T-cell (primary cell): ENCODE data around the gene RBFOX1. TPM values are rescaled to one million over a fixed set of nuclear protein-coding genes. Genes with fewer than 3 reads are reported as not detected.

Experiments used
- ATAC-seq, 4 experiments: fragments of 200-7000 bp in 3 of 4; fragments of 150-1000 bp in 1 of 4; cut with Tn5 transposase; replicated peaks in 1 of 4; 1 replicate in 3 of 4; 2 replicates in 1 of 4; pipeline ENCODE4 v1.10.0; 2021; ENCODE audit warnings: moderate library complexity in 3 of 4, mild to moderate bottlenecking in 2 of 4, moderate number of reproducible peaks in 1 of 4
- CTCF ChIA-PET, 2 donors: fragments of 300-600 bp; sonication (Branson Sonifier 250); formaldehyde crosslinking; loops; one replicate each; lab custom pipeline; 2022; ENCODE audit warnings: antibody characterized with exemption in 2 of 2; lab: Charles Lee
- POLR2A ChIA-PET, 2 donors: fragments of 300-600 bp; sonication (Branson Sonifier 250); formaldehyde crosslinking; loops; one replicate each; lab custom pipeline; 2022; ENCODE audit warnings: antibody characterized with exemption in 2 of 2; lab: Charles Lee
- DNase-seq, 35 experiments: peaks; one replicate each; pipeline versions ENCODE4 v3.0.0 to v3.0.0-alpha.2; 2013 to 2023
- H3K27ac ChIP-seq: one replicate; pipeline ENCODE4 v1.5.1; 2013; ENCODE audit warnings: low read length
- H3K27me3 ChIP-seq, 2 experiments: replicated peaks in 1 of 2; 1 replicate in 1 of 2; 2 replicates in 1 of 2; pipeline versions ENCODE4 v1.6.1 to v1.7.0; 2013; ENCODE audit warnings: low read length in 1 of 2, mixed read lengths in 1 of 2; ENCODE audit not compliant: control insufficient read depth in 2 of 2, insufficient read depth in 2 of 2; ENCODE audit errors: extremely low read depth in 1 of 2
- H3K36me3 ChIP-seq, 2 donors: 1 replicate in 1 of 2; 2 replicates in 1 of 2; pipeline versions ENCODE4 v1.6.1 to v1.7.0; 2013; ENCODE audit warnings: low read length in 1 of 2; ENCODE audit not compliant: control insufficient read depth in 2 of 2, insufficient read depth in 1 of 2; ENCODE audit errors: extremely low read depth in 1 of 2
- H3K4me1 ChIP-seq, 2 experiments: 1 replicate in 1 of 2; 2 replicates in 1 of 2; pipeline versions ENCODE4 v1.6.1 to v1.7.0; 2013; ENCODE audit warnings: low read length in 2 of 2, mixed read lengths in 1 of 2; ENCODE audit not compliant: insufficient read depth in 2 of 2, control insufficient read depth in 1 of 2; ENCODE audit errors: extremely low read depth in 1 of 2
- H3K4me3 ChIP-seq, 2 donors: 1 replicate in 1 of 2; 2 replicates in 1 of 2; pipeline versions ENCODE4 v1.5.1 to v1.7.0; 2013; ENCODE audit warnings: mild to moderate bottlenecking in 2 of 2, low read length in 1 of 2, moderate library complexity in 1 of 2; ENCODE audit not compliant: control insufficient read depth in 1 of 2; ENCODE audit errors: extremely low read depth in 1 of 2
- H3K9me3 ChIP-seq: 2 replicates; pipeline ENCODE4 v1.7.0; 2013
- H3K27ac Mint-ChIP-seq, 2 donors: one replicate each; pipeline ENCODE4 v1.8.0; 2020 to 2021; ENCODE audit warnings: mild to moderate bottlenecking in 2 of 2, mixed read lengths in 2 of 2
- H3K27me3 Mint-ChIP-seq, 2 donors: one replicate each; pipeline ENCODE4 v1.8.0; 2021 to 2022; ENCODE audit warnings: mixed read lengths in 2 of 2
- H3K36me3 Mint-ChIP-seq: one replicate; pipeline ENCODE4 v1.8.0; 2021; ENCODE audit warnings: mixed read lengths
- H3K4me1 Mint-ChIP-seq, 3 donors: one replicate each; pipeline ENCODE4 v1.8.0; 2020 to 2022; ENCODE audit warnings: mixed read lengths in 3 of 3, mild to moderate bottlenecking in 1 of 3
- H3K4me3 Mint-ChIP-seq, 3 donors: one replicate each; pipeline ENCODE4 v1.8.0; 2020 to 2022; ENCODE audit warnings: mild to moderate bottlenecking in 3 of 3, mixed read lengths in 3 of 3, moderate library complexity in 3 of 3
- H3K9me3 Mint-ChIP-seq, 3 donors: one replicate each; pipeline ENCODE4 v1.8.0; 2020 to 2022; ENCODE audit warnings: mixed read lengths in 3 of 3
- WGBS: methylation state at CpG from one replicate; pipeline ENCODE4 v1.1.5; 2013; ENCODE audit warnings: missing lambda C conversion rate; ENCODE audit not compliant: insufficient coverage; 5-methylcytosine and 5-hydroxymethylcytosine counted together
- total RNA-seq, 35 experiments: library from RNA in 6 of 35; stranded (reverse) in 6 of 35; fragments of 120-200 nt in 1 of 35; gene quantifications; one replicate each; pipeline versions ENCODE4 v1.2.1 to v1.2.4 and lab custom pipeline; 2013 to 2026

Gene RBFOX1
- total RNA-seq, 5 donors from 2014 or later (not counting 1 experiment from before 2014, with no cell fraction given): not detected

GRCh38 chr16:7653746-7654461 is 321.3 kb downstream of the RBFOX1 start:
- no peak overlapping the region for H3K27ac ChIP-seq
- DNase-seq: no peak
- Mint-ChIP-seq H3K36me3 (no peaks in the 10 kb centered on the region), H3K9me3 (peaks cover 11 to 21% (median 16%) of the 10 kb centered on the region in 3 donors), H3K4me1 (no peaks in the 10 kb centered on the region), H3K27ac (no peak overlapping the region), H3K4me3 (no peak overlapping the region), H3K27me3 (no peaks in the 10 kb centered on the region)
- CTCF ChIA-PET: no interaction called here
- 84% methylated on average over 23 of the region's 32 CpGs for WGBS
- no peaks in the 10 kb centered on the region for H3K9me3 ChIP-seq
- no peaks in the 10 kb centered on the region for H3K36me3 ChIP-seq
- H3K4me3 ChIP-seq: no peak overlapping the region
- no peaks in the 10 kb centered on the region for H3K27me3 ChIP-seq
- no peaks in the 10 kb centered on the region for H3K4me1 ChIP-seq
- no peak for ATAC-seq
- POLR2A ChIA-PET: no interaction called here

GRCh38 chr16:7675628-7676027 is 343.0 kb downstream of the RBFOX1 start:
- peaks cover 6 to 13% (median 8%) of the 10 kb centered on the region in 3 donors for H3K9me3 Mint-ChIP-seq
- H3K4me3 Mint-ChIP-seq: no peak overlapping the region
- H3K27me3 Mint-ChIP-seq: no peaks in the 10 kb centered on the region
- H3K4me1 ChIP-seq: no peaks in the 10 kb centered on the region
- 83% methylated on average over 1 of the region's 4 CpGs for WGBS
- ATAC-seq (no peak), DNase-seq (no peak)
- H3K27ac Mint-ChIP-seq: no peak overlapping the region
- H3K4me3 ChIP-seq: no peak overlapping the region
- H3K36me3 Mint-ChIP-seq: no peaks in the 10 kb centered on the region
- no peaks in the 10 kb centered on the region for H3K27me3 ChIP-seq
- POLR2A ChIA-PET: no interaction called here
- no peak overlapping the region for H3K27ac ChIP-seq
- CTCF ChIA-PET: no interaction called here
- H3K4me1 Mint-ChIP-seq: no peaks in the 10 kb centered on the region
- H3K36me3 ChIP-seq: no peaks in the 10 kb centered on the region
- H3K9me3 ChIP-seq: no peaks in the 10 kb centered on the region

GRCh38 chr16:7680296-7680695 is 347.7 kb downstream of the RBFOX1 start:
- Mint-ChIP-seq H3K4me1 (no peaks in the 10 kb centered on the region), H3K36me3 (no peaks in the 10 kb centered on the region), H3K9me3 (peaks cover 10 to 20% (median 13%) of the 10 kb centered on the region in 3 donors), H3K4me3 (no peak overlapping the region), H3K27me3 (no peaks in the 10 kb centered on the region), H3K27ac (no peak overlapping the region)
- WGBS: 85% methylated on average over 3 of the region's 4 CpGs
- DNase-seq (no peak), ATAC-seq (no peak)
- POLR2A ChIA-PET: no interaction called here
- CTCF ChIA-PET: no interaction called here
- no peaks in the 10 kb centered on the region for H3K4me1 ChIP-seq
- no peaks in the 10 kb centered on the region for H3K27me3 ChIP-seq
- no peak overlapping the region for H3K27ac ChIP-seq
- H3K9me3 ChIP-seq: no peaks in the 10 kb centered on the region
- H3K4me3 ChIP-seq: no peak overlapping the region
- no peaks in the 10 kb centered on the region for H3K36me3 ChIP-seq

- WGBS: 63% methylated on average over 1 of the region's 5 CpGs
- no peaks in the 10 kb centered on the region for H3K36me3 Mint-ChIP-seq
These were observed 356.2 kb downstream of the RBFOX1 start for GRCh38 chr16:7688811-7689210.

GRCh38 chr16:7689234-7689633 is 356.6 kb downstream of the RBFOX1 start:
- no peaks in the 10 kb centered on the region for H3K36me3 Mint-ChIP-seq
- ATAC-seq (no peak), DNase-seq (no peak)
- Histone ChIP-seq H3K9me3 (no peaks in the 10 kb centered on the region), H3K27ac (no peak overlapping the region), H3K36me3 (no peaks in the 10 kb centered on the region), H3K27me3 (no peaks in the 10 kb centered on the region), H3K4me1 (no peaks in the 10 kb centered on the region), H3K4me3 (no peak overlapping the region)
- H3K27me3 Mint-ChIP-seq: no peaks in the 10 kb centered on the region
- ChIA-PET POLR2A (no interaction called here), CTCF (no interaction called here)
- no peak overlapping the region for H3K4me3 Mint-ChIP-seq
- H3K27ac Mint-ChIP-seq: no peak overlapping the region
- no CpG with 5 or more reads among the region's 1 CpG for WGBS
- peaks cover 15 to 35% (median 17%) of the 10 kb centered on the region in 3 donors for H3K9me3 Mint-ChIP-seq
- H3K4me1 Mint-ChIP-seq: no peaks in the 10 kb centered on the region

More at GRCh38 chr16:7688811-7689210, 356.2 kb downstream of the RBFOX1 start:
- POLR2A ChIA-PET: no interaction called here
- H3K4me3 ChIP-seq: no peak overlapping the region
- no peak for DNase-seq
- H3K4me1 ChIP-seq: no peaks in the 10 kb centered on the region
- no peak overlapping the region for H3K27ac ChIP-seq
- Mint-ChIP-seq H3K27ac (no peak overlapping the region), H3K27me3 (no peaks in the 10 kb centered on the region), H3K4me3 (no peak overlapping the region), H3K4me1 (no peaks in the 10 kb centered on the region), H3K9me3 (peaks cover 15 to 35% (median 17%) of the 10 kb centered on the region in 3 donors)
- CTCF ChIA-PET: no interaction called here
- no peak for ATAC-seq
- no peaks in the 10 kb centered on the region for H3K27me3 ChIP-seq
- no peaks in the 10 kb centered on the region for H3K36me3 ChIP-seq
- H3K9me3 ChIP-seq: no peaks in the 10 kb centered on the region

GRCh38 chr16:7691533-7691932 is 358.9 kb downstream of the RBFOX1 start:
- ChIA-PET CTCF (no interaction called here), POLR2A (no interaction called here)
- ATAC-seq (no peak), DNase-seq (no peak)
- H3K9me3 Mint-ChIP-seq: peaks cover 19 to 32% (median 24%) of the 10 kb centered on the region in 3 donors
- no peak overlapping the region for H3K4me3 Mint-ChIP-seq
- no peak overlapping the region for H3K4me3 ChIP-seq
- no peaks in the 10 kb centered on the region for H3K4me1 ChIP-seq
- H3K27ac ChIP-seq: no peak overlapping the region
- no peaks in the 10 kb centered on the region for H3K36me3 ChIP-seq
- H3K27me3 ChIP-seq: no peaks in the 10 kb centered on the region
- no peaks in the 10 kb centered on the region for H3K4me1 Mint-ChIP-seq
- no peaks in the 10 kb centered on the region for H3K9me3 ChIP-seq
- H3K27ac Mint-ChIP-seq: no peak overlapping the region
- no peaks in the 10 kb centered on the region for H3K36me3 Mint-ChIP-seq
- WGBS: no CpG with 5 or more reads among the region's 4 CpGs
- no peaks in the 10 kb centered on the region for H3K27me3 Mint-ChIP-seq
